Stimulated activated effector memory CD8-positive, alpha-beta T cell treated with anti-CD3 and anti-CD28 coated beads, Interleukin-12 subunit alpha, Interleukin-12 subunit beta, amount 100 ng/mL, for 72 hours (primary cell): ENCODE data around the gene DTHD1.
A peak's percentile ranks its signal among the peaks of the same experiment; 100 is the strongest.

Experiments used
- ATAC-seq: fragments of 150-1000 bp; cut with Tn5 transposase; 2 replicates; pipeline ENCODE4 v1.10.0; 2021
- DNase-seq, 2 donors: peaks; one replicate each; pipeline ENCODE4 v3.0.0; 2021 to 2022; ENCODE audit warnings: low spot score in 2 of 2
- H3K27ac Mint-ChIP-seq: one replicate; pipeline ENCODE4 v1.8.0; 2022; ENCODE audit warnings: mild to moderate bottlenecking, mixed read lengths
- H3K36me3 Mint-ChIP-seq: one replicate; pipeline ENCODE4 v1.8.0; 2022; ENCODE audit warnings: mild to moderate bottlenecking, mixed read lengths
- H3K4me1 Mint-ChIP-seq: one replicate; pipeline ENCODE4 v1.8.0; 2022; ENCODE audit warnings: mixed read lengths
- H3K4me3 Mint-ChIP-seq: one replicate; pipeline ENCODE4 v1.8.0; 2022; ENCODE audit warnings: mild to moderate bottlenecking, mixed read lengths
- H3K9me3 Mint-ChIP-seq: one replicate; pipeline ENCODE4 v1.8.0; 2022; ENCODE audit warnings: mixed read lengths

Gene DTHD1

GRCh38 chr4:36281384-36282106 lies at the start of gene DTHD1:
DTHD1 (plus strand) TSS chr4:36281616; CDS start chr4:36281759, 143 bp downstream.
- peak within 1 kb of the TSS; percentile 92 for H3K27ac Mint-ChIP-seq
- ATAC-seq: peak; percentile 86
- H3K4me1 Mint-ChIP-seq: peaks cover 84% of the 10 kb centered on the region
- DNase-seq: peak in 1 of 2 donors; percentile 74
- H3K36me3 Mint-ChIP-seq: peaks cover 21% of the 10 kb centered on the region
- no peaks in the 10 kb centered on the region for H3K9me3 Mint-ChIP-seq
- H3K4me3 Mint-ChIP-seq: peak within 1 kb of the TSS; percentile 71

GRCh38 chr4:36233567-36234266 lies 47.7 kb upstream of the DTHD1 start:
- Mint-ChIP-seq H3K36me3 (peaks cover 62% of the 10 kb centered on the region), H3K4me1 (peaks cover 87% of the 10 kb centered on the region), H3K9me3 (no peaks in the 10 kb centered on the region), H3K27ac (peak overlapping the region; percentile 52), H3K4me3 (peak overlapping the region; percentile 25)
- ATAC-seq: peak; percentile 89
- DNase-seq: no peak

- peak overlapping the region; percentile 0 for H3K27ac Mint-ChIP-seq
- H3K4me1 Mint-ChIP-seq: peaks cover 94% of the 10 kb centered on the region
- no peak for DNase-seq
- peak; percentile 57 for ATAC-seq
- H3K9me3 Mint-ChIP-seq: no peaks in the 10 kb centered on the region
- H3K4me3 Mint-ChIP-seq: no peak overlapping the region
- peaks cover 62% of the 10 kb centered on the region for H3K36me3 Mint-ChIP-seq
Measured at GRCh38 chr4:36235306-36235705, 46.1 kb upstream of the DTHD1 start.

- Mint-ChIP-seq H3K27ac (no peak overlapping the region), H3K4me3 (no peak overlapping the region), H3K4me1 (peaks cover 94% of the 10 kb centered on the region), H3K36me3 (peaks cover 55% of the 10 kb centered on the region), H3K9me3 (no peaks in the 10 kb centered on the region)
- ATAC-seq: no peak
- DNase-seq: no peak
Measured at GRCh38 chr4:36236159-36236558, 45.3 kb upstream of the DTHD1 start.

GRCh38 chr4:36237366-36238313 lies 43.8 kb upstream of the DTHD1 start:
- peak; percentile 48 for ATAC-seq
- H3K36me3 Mint-ChIP-seq: peaks cover 65% of the 10 kb centered on the region
- H3K9me3 Mint-ChIP-seq: no peaks in the 10 kb centered on the region
- peak overlapping the region; percentile 57 for H3K27ac Mint-ChIP-seq
- no peak for DNase-seq
- peaks cover 85% of the 10 kb centered on the region for H3K4me1 Mint-ChIP-seq
- H3K4me3 Mint-ChIP-seq: peak overlapping the region; percentile 52

- Mint-ChIP-seq H3K9me3 (no peaks in the 10 kb centered on the region), H3K4me1 (peaks cover 62% of the 10 kb centered on the region), H3K27ac (peak overlapping the region; percentile 93), H3K36me3 (peaks cover 48% of the 10 kb centered on the region), H3K4me3 (peak overlapping the region; percentile 83)
- DNase-seq: no peak
- peak; percentile 24 for ATAC-seq
Measured at GRCh38 chr4:36241771-36242170, 39.6 kb upstream of the DTHD1 start.

GRCh38 chr4:36242629-36243354 lies 38.6 kb upstream of the DTHD1 start:
- H3K36me3 Mint-ChIP-seq: peaks cover 38% of the 10 kb centered on the region
- no peak for ATAC-seq
- H3K4me3 Mint-ChIP-seq: peak overlapping the region; percentile 83
- peaks cover 52% of the 10 kb centered on the region for H3K4me1 Mint-ChIP-seq
- no peaks in the 10 kb centered on the region for H3K9me3 Mint-ChIP-seq
- DNase-seq: no peak
- H3K27ac Mint-ChIP-seq: peak overlapping the region; percentile 93

- DNase-seq: peak in 1 of 2 donors; percentile 81
- H3K4me1 Mint-ChIP-seq: peaks cover 44% of the 10 kb centered on the region
- ATAC-seq: peak; percentile 56
- H3K4me3 Mint-ChIP-seq: peak overlapping the region; percentile 83
- peaks cover 30% of the 10 kb centered on the region for H3K36me3 Mint-ChIP-seq
- H3K9me3 Mint-ChIP-seq: no peaks in the 10 kb centered on the region
- H3K27ac Mint-ChIP-seq: peak overlapping the region; percentile 93
Measured at GRCh38 chr4:36243355-36244256, 37.8 kb upstream of the DTHD1 start.

- no peaks in the 10 kb centered on the region for H3K9me3 Mint-ChIP-seq
- H3K36me3 Mint-ChIP-seq: peaks cover 22% of the 10 kb centered on the region
- peaks cover 40% of the 10 kb centered on the region for H3K4me1 Mint-ChIP-seq
- peak; percentile 74 to 90 for DNase-seq
- ATAC-seq: peak; percentile 91
- H3K4me3 Mint-ChIP-seq: peak within 1 kb of the TSS; percentile 83
- H3K27ac Mint-ChIP-seq: peak within 1 kb of the TSS; percentile 93
Measured at GRCh38 chr4:36244257-36245082, 36.9 kb upstream of the DTHD1 start, which contains the start of gene ARAP2. ARAP2 (minus strand) TSS chr4:36244514; CDS start chr4:36229486, 15,028 bp downstream.

GRCh38 chr4:36249610-36250009 lies 31.8 kb upstream of the DTHD1 start:
- H3K9me3 Mint-ChIP-seq: no peaks in the 10 kb centered on the region
- H3K27ac Mint-ChIP-seq: no peak overlapping the region
- H3K4me3 Mint-ChIP-seq: no peak overlapping the region
- H3K36me3 Mint-ChIP-seq: no peaks in the 10 kb centered on the region
- ATAC-seq (peak; percentile 81), DNase-seq (no peak)
- peaks cover 40% of the 10 kb centered on the region for H3K4me1 Mint-ChIP-seq

- no peak for ATAC-seq
- H3K4me3 Mint-ChIP-seq: peak overlapping the region; percentile 7
- peaks cover 42% of the 10 kb centered on the region for H3K4me1 Mint-ChIP-seq
- H3K27ac Mint-ChIP-seq: no peak overlapping the region
- no peak for DNase-seq
- no peaks in the 10 kb centered on the region for H3K9me3 Mint-ChIP-seq
- H3K36me3 Mint-ChIP-seq: no peaks in the 10 kb centered on the region
Measured at GRCh38 chr4:36251983-36252382, 29.4 kb upstream of the DTHD1 start.

GRCh38 chr4:36254371-36254770 lies 27.0 kb upstream of the DTHD1 start:
- Mint-ChIP-seq H3K9me3 (no peaks in the 10 kb centered on the region), H3K27ac (no peak overlapping the region), H3K36me3 (no peaks in the 10 kb centered on the region), H3K4me1 (peaks cover 39% of the 10 kb centered on the region), H3K4me3 (no peak overlapping the region)
- no peak for DNase-seq
- ATAC-seq: no peak

GRCh38 chr4:36255577-36255976 lies 25.8 kb upstream of the DTHD1 start:
- H3K4me3 Mint-ChIP-seq: peak overlapping the region; percentile 68
- peaks cover 37% of the 10 kb centered on the region for H3K4me1 Mint-ChIP-seq
- peak; percentile 87 for ATAC-seq
- DNase-seq: no peak
- no peaks in the 10 kb centered on the region for H3K36me3 Mint-ChIP-seq
- H3K27ac Mint-ChIP-seq: peak overlapping the region; percentile 86
- H3K9me3 Mint-ChIP-seq: no peaks in the 10 kb centered on the region
